HCT116 (cell line): ENCODE data around the gene MTMR6. TPM values are rescaled to one million over a fixed set of nuclear protein-coding genes. Genes with fewer than 3 reads are reported as not detected.

Experiments used
- ATAC-seq: fragments of 200-7000 bp; cut with Tn5 transposase; 2 replicates; pipeline ENCODE4 v1.9.1; 2020; ENCODE audit warnings: mild to moderate bottlenecking, moderate library complexity
- BruUV-seq: library from RNA; stranded (reverse); fragments of 400-500 nt; replicated peaks from 2 replicates; lab custom pipeline; 2021; lab: Mats Ljungman, UMichigan
- CTCF ChIA-PET: fragments of 300-600 bp; sonication (Branson Sonifier 250); formaldehyde crosslinking; loops from one replicate; lab custom pipeline; 2021; ENCODE audit warnings: antibody characterized with exemption; lab: Charles Lee
- POLR2A ChIA-PET: fragments of 300-600, 350-600 bp; sonication (Branson Sonifier 250); formaldehyde crosslinking; loops from one replicate; lab custom pipeline; 2021; ENCODE audit warnings: antibody characterized with exemption; lab: Charles Lee
- RAD21 ChIA-PET, 2 experiments: fragments of 300-600 bp; sonication (Branson Sonifier 250); formaldehyde crosslinking; loops; one replicate each; lab custom pipeline; 2023; ENCODE audit warnings: low total read pairs in 2 of 2; ENCODE audit not compliant: uncharacterized antibody in 2 of 2, unreplicated experiment in 2 of 2, low non-redundant PET in 1 of 2; lab: Charles Lee
- DNase-seq: peaks from one replicate; pipeline ENCODE4 v3.0.0-alpha.2; 2010; ENCODE audit warnings: low read depth, low spot score
- H2AFZ ChIP-seq: fragments of 200-600 bp; shearing (Covaris generic), sonication (generic); 2 replicates; pipeline ENCODE4 v1.6.1; 2017; ENCODE audit warnings: low read depth, mixed run types, mixed read lengths, antibody characterized with exemption, low read length; ENCODE audit not compliant: poor library complexity, severe bottlenecking
- H3K27ac ChIP-seq: 2 replicates; pipeline ENCODE4 v1.5.1; 2012; ENCODE audit warnings: low read depth, low read length
- H3K27me3 ChIP-seq: fragments of 200-600 bp; sonication (generic); 2 replicates; pipeline ENCODE4 v1.6.1; 2016; ENCODE audit warnings: mixed run types, low read length, mixed read lengths; ENCODE audit not compliant: insufficient read depth
- H3K36me3 ChIP-seq, 2 experiments: fragments of 200-500 bp in 1 of 2; fragments of 200-600 bp in 1 of 2; sonication (Bioruptor generic) in 1 of 2; sonication (generic) in 1 of 2; 2 replicates each; pipeline versions ENCODE4 v1.5.1 to v1.6.1; 2014 to 2016; ENCODE audit warnings: low read length in 2 of 2, inconsistent platforms in 1 of 2, mixed read lengths in 1 of 2, mixed run types in 1 of 2; ENCODE audit not compliant: insufficient read depth in 2 of 2, control insufficient read depth in 1 of 2
- H3K4me1 ChIP-seq, 2 experiments: fragments of 200-600 bp in 1 of 2; sonication (generic) in 1 of 2; 2 replicates each; pipeline versions ENCODE4 v1.5.1 to v1.6.1; 2012 to 2017; ENCODE audit warnings: low read length in 2 of 2, inconsistent platforms in 1 of 2, mild to moderate bottlenecking in 1 of 2, mixed read lengths in 1 of 2, mixed run types in 1 of 2, moderate library complexity in 1 of 2; ENCODE audit not compliant: insufficient read depth in 2 of 2, control insufficient read depth in 1 of 2
- H3K4me2 ChIP-seq: fragments of 200-600 bp; sonication (generic); 2 replicates; pipeline ENCODE4 v1.6.1; 2017; ENCODE audit warnings: mixed run types, low read length, mixed read lengths
- H3K4me3 ChIP-seq, 2 experiments: fragments of 200-600 bp in 1 of 2; sonication (generic) in 1 of 2; replicated peaks in 1 of 2; 2 replicates each; pipeline ENCODE4 v1.5.1; 2011 to 2016; ENCODE audit warnings: low read length in 2 of 2, control low read depth in 1 of 2, low read depth in 1 of 2, mild to moderate bottlenecking in 1 of 2, mixed read lengths in 1 of 2, mixed run types in 1 of 2
- H3K79me2 ChIP-seq: fragments of 200-600 bp; sonication (generic); 2 replicates; pipeline ENCODE4 v1.6.1; 2017; ENCODE audit warnings: mild to moderate bottlenecking, mixed run types, low read length, moderate library complexity, mixed read lengths; ENCODE audit not compliant: insufficient read depth
- H3K9ac ChIP-seq: fragments of 200-600 bp; sonication (generic); 2 replicates; pipeline ENCODE4 v1.6.1; 2016; ENCODE audit warnings: low read length, mixed read lengths
- H3K9me2 ChIP-seq: fragments of 200-600 bp; sonication (generic), shearing (Covaris generic); 2 replicates; pipeline ENCODE4 v1.6.1; 2017; ENCODE audit warnings: mixed run types, mild to moderate bottlenecking, moderate library complexity; ENCODE audit not compliant: insufficient read depth
- H3K9me3 ChIP-seq, 2 experiments: fragments of 200-500 bp in 1 of 2; fragments of 200-600 bp in 1 of 2; sonication (Bioruptor generic) in 1 of 2; sonication (generic) in 1 of 2; 2 replicates each; pipeline ENCODE4 v1.6.1; 2014 to 2017; ENCODE audit warnings: low read length in 2 of 2, mixed read lengths in 2 of 2, inconsistent platforms in 1 of 2, low read depth in 1 of 2, mild to moderate bottlenecking in 1 of 2, mixed run types in 1 of 2, moderate library complexity in 1 of 2; ENCODE audit not compliant: control insufficient read depth in 1 of 2, insufficient read depth in 1 of 2
- H4K20me1 ChIP-seq: fragments of 200-600 bp; sonication (generic), shearing (Covaris generic); 2 replicates; pipeline ENCODE4 v1.6.1; 2017; ENCODE audit warnings: mixed run types, mild to moderate bottlenecking, moderate library complexity; ENCODE audit not compliant: insufficient read depth
- EZH2 ChIP-seq: fragments of 200-600 bp; sonication (generic); IDR thresholded peaks from 2 replicates; pipeline ENCODE4 v1.6.1; 2017; ENCODE audit warnings: antibody characterized with exemption, mixed run types
- EZH2phosphoT487 ChIP-seq: fragments of 200-600 bp; IDR thresholded peaks from 2 replicates; pipeline ENCODE4 v1.6.1; 2018; ENCODE audit warnings: antibody characterized with exemption, borderline replicate concordance
- RAD21 ChIP-seq: IDR thresholded peaks from 2 replicates; pipeline ENCODE4 v1.6.1; 2012; ENCODE audit warnings: low read depth, mild to moderate bottlenecking
- SRF ChIP-seq: IDR thresholded peaks from 2 replicates; pipeline ENCODE4 v1.6.1; 2012; ENCODE audit warnings: low read depth
- intact Hi-C: fragments of 100-400 bp; cut with micrococcal nuclease; formaldehyde crosslinking; loops from 2 replicates; pipeline ENCODE4 v1.10.0; 2022
- total RNA-seq: library from RNA; stranded (reverse); gene quantifications from one replicate; pipeline ENCODE4 v1.2.1, GENCODE V29; 2021; ENCODE audit not compliant: unreplicated experiment
- TF ChIP-seq, protein P1 (sequence below): IDR thresholded peaks from 2 replicates; pipeline ENCODE4 v1.6.1; 2011; ENCODE audit warnings: mild to moderate bottlenecking, low read length, moderate library complexity; ENCODE audit not compliant: insufficient replicate concordance; ENCODE audit errors: extremely low read depth

Gene MTMR6
- total RNA-seq, 1 experiment from 2014 or later = 11.4 TPM

DNA sequence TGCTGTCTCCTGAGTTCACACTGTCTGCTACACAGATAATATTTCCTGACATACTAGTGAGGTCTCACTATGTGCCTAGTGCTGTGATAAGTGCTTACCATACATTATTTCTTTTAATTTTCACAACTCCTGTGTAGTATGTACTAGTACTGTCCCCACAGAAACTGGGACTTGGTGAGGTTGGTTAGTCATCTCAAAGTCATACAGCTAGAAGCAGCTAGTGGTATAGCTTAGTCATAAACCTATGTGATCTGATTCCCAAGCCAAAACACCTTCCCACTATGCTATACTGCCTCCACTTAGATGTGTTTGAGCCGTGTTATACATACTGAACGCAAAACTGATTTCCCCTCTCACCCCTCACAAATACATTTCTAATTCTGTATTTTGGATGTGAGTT, 10.5 kb downstream of the MTMR6 start:
- DNase-seq = no peak
- H3K9me3 ChIP-seq = no peaks in the 10 kb centered on the region
- H3K27me3 ChIP-seq = no peaks in the 10 kb centered on the region
- ChIA-PET CTCF (no interaction called here), POLR2A (interaction anchor here (0.8 kb wide), 1 partner anchor 10 kb away, joined by 3 read pairs; no protein-coding TSS in a partner anchor), RAD21 (no interaction called here)
- no peak overlapping the region for H3K4me3 ChIP-seq
- H2AFZ ChIP-seq = no peak overlapping the region
- TF ChIP-seq EZH2 (no peak), EZH2phosphoT487 (no peak)
- H3K4me2 ChIP-seq = no peak overlapping the region
- no peak overlapping the region for H3K27ac ChIP-seq
- intact Hi-C loops = no loop called here
- H3K79me2 ChIP-seq = peaks cover 18% of the 10 kb centered on the region; the same call in 1 of the 2 replicates
- peak; percentile 46; the same call in 1 of the 2 replicates for ATAC-seq
- no peaks in the 10 kb centered on the region for H4K20me1 ChIP-seq
- H3K36me3 ChIP-seq = peaks cover 0 to 8% of the 10 kb centered on the region in 2 experiments; a peak in 1 of 4 replicates
- no peaks in the 10 kb centered on the region for H3K9me2 ChIP-seq
- H3K4me1 ChIP-seq = 0 out of 4 replicates have a peak, but pooled peaks cover 0 to 4% of the 10 kb centered on the region in 2 experiments
- H3K9ac ChIP-seq = no peak overlapping the region
- BruUV-seq = no TSS peak

- Histone ChIP-seq H3K79me2 (no peaks in the 10 kb centered on the region), H3K4me3 (no peak overlapping the region), H3K9me3 (no peaks in the 10 kb centered on the region), H3K27ac (no peak overlapping the region), H3K36me3 (peaks cover 0 to 19% of the 10 kb centered on the region in 2 experiments; a peak in 2 of 4 replicates), H3K27me3 (no peaks in the 10 kb centered on the region), H3K9ac (no peak overlapping the region), H3K9me2 (no peaks in the 10 kb centered on the region), H4K20me1 (no peaks in the 10 kb centered on the region), H3K4me1 (no peaks in the 10 kb centered on the region), H2AFZ (no peak overlapping the region), H3K4me2 (no peak overlapping the region)
- no TSS peak for BruUV-seq
- ChIA-PET RAD21 (no interaction called here), CTCF (no interaction called here), POLR2A (no interaction called here)
- DNase-seq = no peak
- intact Hi-C loops = no loop called here
- no peak for ATAC-seq
- TF ChIP-seq SRF (no peak), RAD21 (no peak)
- TF ChIP-seq, protein P1, sequence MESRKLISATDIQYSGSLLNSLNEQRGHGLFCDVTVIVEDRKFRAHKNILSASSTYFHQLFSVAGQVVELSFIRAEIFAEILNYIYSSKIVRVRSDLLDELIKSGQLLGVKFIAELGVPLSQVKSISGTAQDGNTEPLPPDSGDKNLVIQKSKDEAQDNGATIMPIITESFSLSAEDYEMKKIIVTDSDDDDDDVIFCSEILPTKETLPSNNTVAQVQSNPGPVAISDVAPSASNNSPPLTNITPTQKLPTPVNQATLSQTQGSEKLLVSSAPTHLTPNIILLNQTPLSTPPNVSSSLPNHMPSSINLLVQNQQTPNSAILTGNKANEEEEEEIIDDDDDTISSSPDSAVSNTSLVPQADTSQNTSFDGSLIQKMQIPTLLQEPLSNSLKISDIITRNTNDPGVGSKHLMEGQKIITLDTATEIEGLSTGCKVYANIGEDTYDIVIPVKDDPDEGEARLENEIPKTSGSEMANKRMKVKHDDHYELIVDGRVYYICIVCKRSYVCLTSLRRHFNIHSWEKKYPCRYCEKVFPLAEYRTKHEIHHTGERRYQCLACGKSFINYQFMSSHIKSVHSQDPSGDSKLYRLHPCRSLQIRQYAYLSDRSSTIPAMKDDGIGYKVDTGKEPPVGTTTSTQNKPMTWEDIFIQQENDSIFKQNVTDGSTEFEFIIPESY = no peak
These were observed 18.7 kb downstream of the MTMR6 start for GRCh38 chr13:25268561-25268960.
